Endothelial cell of umbilical vein (primary cell): Measurements from ENCODE around the gene RTBDN. TPM values are rescaled to one million over a fixed set of nuclear protein-coding genes. Genes with fewer than 3 reads are reported as not detected.

Experiments
- BruUV-seq: library from RNA; stranded (reverse); fragments of 400-500 nt; replicated peaks from 2 replicates; lab custom pipeline; 2021; lab: Mats Ljungman, UMichigan
- CTCF ChIA-PET: fragments of 300-600, 350-600 bp; sonication (Branson Sonifier 250); formaldehyde crosslinking; loops from one replicate; lab custom pipeline; 2021; ENCODE audit warnings: antibody characterized with exemption, inconsistent platforms; lab: Charles Lee
- POLR2A ChIA-PET: fragments of 300-600, 350-600 bp; sonication (Branson Sonifier 250); formaldehyde crosslinking; loops from one replicate; lab custom pipeline; 2021; ENCODE audit warnings: antibody characterized with exemption, inconsistent platforms; lab: Charles Lee
- DNase-seq: peaks from one replicate; pipeline ENCODE4 v3.0.0-alpha.2; 2011; ENCODE audit warnings: low read depth, low spot score
- FAIRE-seq: peaks from 2 replicates; lab custom pipeline; 2011; peaks lifted over from hg19 to GRCh38; lab: Jason Lieb, UNC
- H2AFZ ChIP-seq: 2 replicates; pipeline ENCODE4 v1.6.0; 2012; ENCODE audit warnings: low read depth, low read length, control low read depth, inconsistent platforms
- H3K27ac ChIP-seq: 2 replicates; pipeline ENCODE4 v1.5.1; 2011; ENCODE audit warnings: low read depth, mild to moderate bottlenecking, control low read depth, low read length, moderate library complexity; ENCODE audit not compliant: insufficient read depth
- H3K27me3 ChIP-seq, 2 experiments: 2 replicates each; pipeline versions ENCODE4 v1.6.0 to v1.6.1; 2011; ENCODE audit warnings: low read length in 2 of 2, mixed read lengths in 1 of 2; ENCODE audit not compliant: control insufficient read depth in 2 of 2, insufficient read depth in 2 of 2
- H3K36me3 ChIP-seq, 2 experiments: 2 replicates in 1 of 2; 3 replicates in 1 of 2; pipeline ENCODE4 v1.5.1; 2011; ENCODE audit warnings: low read length in 2 of 2, mild to moderate bottlenecking in 1 of 2, moderate library complexity in 1 of 2; ENCODE audit not compliant: control insufficient read depth in 2 of 2, insufficient read depth in 2 of 2; ENCODE audit errors: extremely low read depth in 1 of 2
- H3K4me1 ChIP-seq: 3 replicates; pipeline ENCODE4 v1.5.1; 2011; ENCODE audit warnings: mild to moderate bottlenecking, low read length; ENCODE audit not compliant: control insufficient read depth, insufficient read depth; ENCODE audit errors: extremely low read depth
- H3K4me2 ChIP-seq: 2 replicates; pipeline ENCODE4 v1.6.1; 2011; ENCODE audit warnings: low read length, control low read depth, mixed read lengths; ENCODE audit not compliant: insufficient read depth
- H3K4me3 ChIP-seq, 3 experiments: fragments of 200-600 bp in 1 of 3; sonication (generic), shearing (Covaris generic) in 1 of 3; replicated peaks in 1 of 3; 2 replicates each; pipeline ENCODE4 v1.5.1; 2011 to 2016; ENCODE audit warnings: control low read depth in 3 of 3, low read length in 3 of 3, mild to moderate bottlenecking in 2 of 3, inconsistent platforms in 1 of 3, low read depth in 1 of 3, moderate library complexity in 1 of 3; ENCODE audit not compliant: insufficient read depth in 1 of 3
- H3K79me2 ChIP-seq: 2 replicates; pipeline ENCODE4 v1.6.0; 2012; ENCODE audit warnings: low read length, inconsistent platforms; ENCODE audit not compliant: control insufficient read depth, insufficient read depth
- H3K9ac ChIP-seq: replicated peaks from 2 replicates; pipeline ENCODE3; 2011; ENCODE audit warnings: low read length, control low read depth; ENCODE audit not compliant: insufficient read depth; ENCODE audit errors: extremely low read depth
- H3K9me1 ChIP-seq: replicated peaks from 3 replicates; pipeline ENCODE4 v1.6.0; 2011; ENCODE audit warnings: mild to moderate bottlenecking, low read length; ENCODE audit not compliant: control insufficient read depth, insufficient read depth; ENCODE audit errors: extremely low read depth
- H3K9me3 ChIP-seq: replicated peaks from 2 replicates; pipeline ENCODE4 v1.5.1; 2012; ENCODE audit warnings: low read length, inconsistent platforms; ENCODE audit not compliant: control insufficient read depth, insufficient read depth
- H4K20me1 ChIP-seq: replicated peaks from 2 replicates; pipeline ENCODE3; 2011; ENCODE audit warnings: mild to moderate bottlenecking, low read length; ENCODE audit not compliant: control insufficient read depth, insufficient read depth; ENCODE audit errors: extremely low read depth
- EZH2 ChIP-seq: IDR thresholded peaks from 2 replicates; pipeline ENCODE4 v1.6.1; 2012; ENCODE audit warnings: borderline replicate concordance, low read depth, mild to moderate bottlenecking, moderate library complexity, low read length, inconsistent platforms; ENCODE audit not compliant: severe bottlenecking
- FOS ChIP-seq: IDR thresholded peaks from 2 replicates; pipeline ENCODE4 v1.6.1; 2011; ENCODE audit warnings: mild to moderate bottlenecking, low read length, moderate library complexity, borderline replicate concordance; ENCODE audit not compliant: insufficient read depth
- GATA2 ChIP-seq: IDR thresholded peaks from 2 replicates; pipeline ENCODE4 v1.7.0; 2011; ENCODE audit warnings: low read depth, mild to moderate bottlenecking, moderate library complexity, mixed read lengths, low read length; ENCODE audit not compliant: insufficient read length, insufficient read depth
- JUN ChIP-seq: IDR thresholded peaks from 2 replicates; pipeline ENCODE4 v1.6.1; 2011; ENCODE audit warnings: borderline replicate concordance, low read depth; ENCODE audit not compliant: insufficient read length, insufficient read depth
- MYC ChIP-seq: IDR thresholded peaks from one replicate; pipeline ENCODE4 v1.6.1; 2011; ENCODE audit warnings: mild to moderate bottlenecking, low read depth, low read length
- POLR2A ChIP-seq: IDR thresholded peaks from 2 replicates; pipeline ENCODE4 v1.6.1; 2012; ENCODE audit warnings: low read depth, mild to moderate bottlenecking, control low read depth, low read length
- POLR2AphosphoS5 ChIP-seq: IDR thresholded peaks from 2 replicates; pipeline ENCODE4 v1.6.1; 2012; ENCODE audit warnings: low read depth, mild to moderate bottlenecking, control low read depth, low read length, moderate library complexity; ENCODE audit not compliant: insufficient read depth
- dilution Hi-C: fragments of 300-500 bp; cut with MboI; formaldehyde crosslinking; loops from one replicate; pipeline ENCODE4 v1.15.0; 2019; ENCODE audit warnings: low sequenced_read_pairs; ENCODE audit not compliant: extremely low pct_ligation_motif_present
- intact Hi-C: fragments of 100-400 bp; cut with micrococcal nuclease; formaldehyde crosslinking; loops from one replicate; pipeline ENCODE4 v1.10.0; 2022
- polyA plus RNA-seq, 4 experiments: library from polyadenylated mRNA; depleted of rRNA in 3 of 4; stranded (reverse) in 3 of 4; unstranded in 1 of 4; fragments of >200 nt; gene quantifications; 2 replicates each; pipeline versions ENCODE4 v1.2.1 to v1.2.3, GENCODE V29; 2011 to 2012; ENCODE audit warnings: missing spikeins in 1 of 4
- total RNA-seq: library from RNA; stranded (reverse); gene quantifications from 2 replicates; pipeline ENCODE4 v1.2.3, GENCODE V29; 2021
- TF ChIP-seq, protein P1 (sequence below): IDR thresholded peaks from 2 replicates; pipeline ENCODE4 v1.6.1; 2011; ENCODE audit not compliant: insufficient read depth, insufficient read length
- TF ChIP-seq, protein P2 (sequence below), 2 donors: IDR thresholded peaks; 1 replicate in 1 of 2; 2 replicates in 1 of 2; pipeline ENCODE4 v1.5.1; 2011; ENCODE audit warnings: low read length in 2 of 2, mild to moderate bottlenecking in 2 of 2, moderate library complexity in 2 of 2, control low read depth in 1 of 2, inconsistent platforms in 1 of 2, low read depth in 1 of 2; ENCODE audit not compliant: insufficient read depth in 1 of 2; ENCODE audit errors: extremely low read depth in 1 of 2

Gene RTBDN
- total and polyA plus RNA-seq, 2 donors (not counting 3 experiments of a cell fraction or from before 2014, with no cell fraction given): not detected

DNA sequence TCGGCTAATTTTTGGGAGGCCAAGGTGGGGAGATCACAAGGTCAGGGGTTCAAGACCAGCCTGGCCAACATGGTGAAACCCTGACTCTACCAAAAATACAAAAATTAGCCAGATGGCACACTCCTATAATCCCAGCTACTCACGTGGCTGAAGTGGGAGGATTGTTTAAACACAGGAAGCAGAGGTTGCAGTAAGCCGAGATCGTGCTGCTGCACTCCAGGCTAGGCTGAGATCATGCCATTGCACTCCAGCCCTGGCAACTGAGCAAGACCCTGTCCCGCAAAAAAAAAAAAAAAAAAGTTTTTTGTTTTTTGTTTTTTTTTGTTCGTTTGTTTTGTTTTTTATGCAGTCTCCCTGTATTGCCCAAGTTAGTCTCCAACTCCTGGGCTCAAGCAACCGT is 25.2 kb upstream of the RTBDN start:
- Histone ChIP-seq H4K20me1 (no peaks in the 10 kb centered on the region), H3K4me3 (no peak overlapping the region), H3K9me3 (no peaks in the 10 kb centered on the region), H3K36me3 (no peaks in the 10 kb centered on the region), H3K4me1 (no peaks in the 10 kb centered on the region), H3K4me2 (no peak overlapping the region), H3K79me2 (no peaks in the 10 kb centered on the region), H3K27ac (no peak overlapping the region), H2AFZ (no peak overlapping the region), H3K27me3 (peaks cover 0 to under 1% of the 10 kb centered on the region in 2 experiments), H3K9me1 (no peaks in the 10 kb centered on the region), H3K9ac (no peak overlapping the region)
- FAIRE-seq: no peak
- ChIA-PET CTCF (interaction anchor here (1.7 kb wide), 1 partner anchor 12 kb away, joined by 8 read pairs; no protein-coding TSS in a partner anchor), POLR2A (interaction anchor here (0.7 kb wide), 1 partner anchor 17 kb away, joined by 4 read pairs; no protein-coding TSS in a partner anchor)
- intact Hi-C loops (no loop called here), dilution Hi-C loops (no loop called here)
- TF ChIP-seq, protein P1, sequence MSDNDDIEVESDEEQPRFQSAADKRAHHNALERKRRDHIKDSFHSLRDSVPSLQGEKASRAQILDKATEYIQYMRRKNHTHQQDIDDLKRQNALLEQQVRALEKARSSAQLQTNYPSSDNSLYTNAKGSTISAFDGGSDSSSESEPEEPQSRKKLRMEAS: no peak
- BruUV-seq: no TSS peak
- no peak for DNase-seq

DNA sequence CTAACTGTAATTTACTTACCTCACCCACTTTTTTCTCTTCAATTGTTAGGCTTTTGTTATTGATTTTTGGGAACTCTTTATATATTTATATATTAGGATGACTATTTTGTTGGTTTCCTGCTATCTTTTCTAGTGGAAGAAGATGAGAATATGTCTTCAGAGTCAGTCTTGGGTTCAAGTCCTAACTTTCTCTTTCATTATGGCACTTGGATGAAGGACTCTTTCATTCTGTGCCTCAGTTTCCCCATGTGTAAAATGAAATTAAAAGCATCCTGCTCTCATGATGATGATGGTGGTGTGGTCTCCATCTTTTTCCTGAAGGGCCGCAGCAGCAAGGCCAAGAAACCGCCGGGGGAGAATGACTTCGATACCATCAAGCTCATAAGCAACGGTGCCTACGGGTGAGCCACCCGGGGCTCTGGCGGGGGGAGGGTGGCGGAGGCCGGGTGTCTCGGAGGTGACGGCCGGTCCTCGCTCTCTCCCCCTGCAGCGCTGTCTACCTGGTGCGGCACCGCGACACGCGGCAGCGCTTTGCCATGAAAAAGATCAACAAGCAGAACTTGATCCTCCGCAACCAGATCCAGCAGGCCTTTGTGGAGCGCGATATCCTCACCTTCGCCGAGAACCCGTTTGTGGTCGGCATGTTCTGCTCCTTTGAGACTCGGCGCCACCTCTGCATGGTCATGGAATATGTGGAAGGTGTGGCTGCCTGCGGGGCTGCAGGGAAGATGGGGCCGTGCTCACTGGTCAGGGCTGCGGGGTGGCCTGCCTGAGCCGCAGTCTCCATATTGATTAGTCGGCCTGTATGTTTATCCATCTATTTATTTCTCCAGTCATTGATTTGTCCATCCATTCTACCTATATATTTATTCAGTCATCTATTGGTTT is 23.9 kb upstream of the RTBDN start:
- Histone ChIP-seq H3K9ac (no peak overlapping the region), H3K27ac (no peak overlapping the region), H3K79me2 (no peaks in the 10 kb centered on the region), H3K9me3 (no peaks in the 10 kb centered on the region), H3K9me1 (no peaks in the 10 kb centered on the region), H3K4me2 (no peak overlapping the region), H4K20me1 (no peaks in the 10 kb centered on the region), H2AFZ (no peak overlapping the region), H3K4me3 (no peak overlapping the region), H3K36me3 (no peaks in the 10 kb centered on the region), H3K4me1 (no peaks in the 10 kb centered on the region), H3K27me3 (peaks cover 0 to 1% of the 10 kb centered on the region in 2 experiments)
- FAIRE-seq (no peak), DNase-seq (no peak)
- no TSS peak for BruUV-seq
- intact Hi-C loops (no loop called here), dilution Hi-C loops (no loop called here)
- ChIA-PET POLR2A (interaction anchor here (0.6 kb wide), 1 partner anchor 64 kb away, joined by 3 read pairs; no protein-coding TSS in a partner anchor), CTCF (interaction anchor here (0.6 to 1.6 kb wide), 3 partner anchors 10 to 235 kb away, joined by 3 to 6 read pairs (median 3); no protein-coding TSS in a partner anchor)
- no peak for TF ChIP-seq MYC
- TF ChIP-seq, protein P2, sequence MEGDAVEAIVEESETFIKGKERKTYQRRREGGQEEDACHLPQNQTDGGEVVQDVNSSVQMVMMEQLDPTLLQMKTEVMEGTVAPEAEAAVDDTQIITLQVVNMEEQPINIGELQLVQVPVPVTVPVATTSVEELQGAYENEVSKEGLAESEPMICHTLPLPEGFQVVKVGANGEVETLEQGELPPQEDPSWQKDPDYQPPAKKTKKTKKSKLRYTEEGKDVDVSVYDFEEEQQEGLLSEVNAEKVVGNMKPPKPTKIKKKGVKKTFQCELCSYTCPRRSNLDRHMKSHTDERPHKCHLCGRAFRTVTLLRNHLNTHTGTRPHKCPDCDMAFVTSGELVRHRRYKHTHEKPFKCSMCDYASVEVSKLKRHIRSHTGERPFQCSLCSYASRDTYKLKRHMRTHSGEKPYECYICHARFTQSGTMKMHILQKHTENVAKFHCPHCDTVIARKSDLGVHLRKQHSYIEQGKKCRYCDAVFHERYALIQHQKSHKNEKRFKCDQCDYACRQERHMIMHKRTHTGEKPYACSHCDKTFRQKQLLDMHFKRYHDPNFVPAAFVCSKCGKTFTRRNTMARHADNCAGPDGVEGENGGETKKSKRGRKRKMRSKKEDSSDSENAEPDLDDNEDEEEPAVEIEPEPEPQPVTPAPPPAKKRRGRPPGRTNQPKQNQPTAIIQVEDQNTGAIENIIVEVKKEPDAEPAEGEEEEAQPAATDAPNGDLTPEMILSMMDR (IDR thresholded peaks at IDR 0.05; ENCODE audit: extremely low read depth in 1 of 2, insufficient read depth in 1 of 2, low read depth in 1 of 2, low read length in 2 of 2): no peak
- TF ChIP-seq JUN: no peak
- no peak for TF ChIP-seq EZH2
- TF ChIP-seq GATA2: no peak
- TF ChIP-seq, protein P1: no peak
- no peak for TF ChIP-seq POLR2A
- no peak for TF ChIP-seq POLR2AphosphoS5
- no peak for TF ChIP-seq FOS
